Endothelial cell of umbilical vein (primary cell): ENCODE results near the gene MTFP1. TPM values are rescaled to one million over a fixed set of nuclear protein-coding genes. Genes with fewer than 3 reads are reported as not detected.

ENCODE experiments used
- BruUV-seq: library from RNA; stranded (reverse); fragments of 400-500 nt; replicated peaks from 2 replicates; lab custom pipeline; 2021; lab: Mats Ljungman, UMichigan
- CTCF ChIA-PET: fragments of 300-600, 350-600 bp; sonication (Branson Sonifier 250); formaldehyde crosslinking; loops from one replicate; lab custom pipeline; 2021; ENCODE audit warnings: antibody characterized with exemption, inconsistent platforms; lab: Charles Lee
- POLR2A ChIA-PET: fragments of 300-600, 350-600 bp; sonication (Branson Sonifier 250); formaldehyde crosslinking; loops from one replicate; lab custom pipeline; 2021; ENCODE audit warnings: antibody characterized with exemption, inconsistent platforms; lab: Charles Lee
- DNase-seq: peaks from one replicate; pipeline ENCODE4 v3.0.0-alpha.2; 2011; ENCODE audit warnings: low read depth, low spot score
- FAIRE-seq: peaks from 2 replicates; lab custom pipeline; 2011; peaks lifted over from hg19 to GRCh38; lab: Jason Lieb, UNC
- H2AFZ ChIP-seq: 2 replicates; pipeline ENCODE4 v1.6.0; 2012; ENCODE audit warnings: low read depth, low read length, control low read depth, inconsistent platforms
- H3K27ac ChIP-seq: 2 replicates; pipeline ENCODE4 v1.5.1; 2011; ENCODE audit warnings: low read depth, mild to moderate bottlenecking, control low read depth, low read length, moderate library complexity; ENCODE audit not compliant: insufficient read depth
- H3K27me3 ChIP-seq, 2 experiments: 2 replicates each; pipeline versions ENCODE4 v1.6.0 to v1.6.1; 2011; ENCODE audit warnings: low read length in 2 of 2, mixed read lengths in 1 of 2; ENCODE audit not compliant: control insufficient read depth in 2 of 2, insufficient read depth in 2 of 2
- H3K36me3 ChIP-seq, 2 experiments: 2 replicates in 1 of 2; 3 replicates in 1 of 2; pipeline ENCODE4 v1.5.1; 2011; ENCODE audit warnings: low read length in 2 of 2, mild to moderate bottlenecking in 1 of 2, moderate library complexity in 1 of 2; ENCODE audit not compliant: control insufficient read depth in 2 of 2, insufficient read depth in 2 of 2; ENCODE audit errors: extremely low read depth in 1 of 2
- H3K4me1 ChIP-seq: 3 replicates; pipeline ENCODE4 v1.5.1; 2011; ENCODE audit warnings: mild to moderate bottlenecking, low read length; ENCODE audit not compliant: control insufficient read depth, insufficient read depth; ENCODE audit errors: extremely low read depth
- H3K4me2 ChIP-seq: 2 replicates; pipeline ENCODE4 v1.6.1; 2011; ENCODE audit warnings: low read length, control low read depth, mixed read lengths; ENCODE audit not compliant: insufficient read depth
- H3K4me3 ChIP-seq, 3 experiments: fragments of 200-600 bp in 1 of 3; sonication (generic), shearing (Covaris generic) in 1 of 3; replicated peaks in 1 of 3; 2 replicates each; pipeline ENCODE4 v1.5.1; 2011 to 2016; ENCODE audit warnings: control low read depth in 3 of 3, low read length in 3 of 3, mild to moderate bottlenecking in 2 of 3, inconsistent platforms in 1 of 3, low read depth in 1 of 3, moderate library complexity in 1 of 3; ENCODE audit not compliant: insufficient read depth in 1 of 3
- H3K79me2 ChIP-seq: 2 replicates; pipeline ENCODE4 v1.6.0; 2012; ENCODE audit warnings: low read length, inconsistent platforms; ENCODE audit not compliant: control insufficient read depth, insufficient read depth
- H3K9ac ChIP-seq: replicated peaks from 2 replicates; pipeline ENCODE3; 2011; ENCODE audit warnings: low read length, control low read depth; ENCODE audit not compliant: insufficient read depth; ENCODE audit errors: extremely low read depth
- H3K9me1 ChIP-seq: replicated peaks from 3 replicates; pipeline ENCODE4 v1.6.0; 2011; ENCODE audit warnings: mild to moderate bottlenecking, low read length; ENCODE audit not compliant: control insufficient read depth, insufficient read depth; ENCODE audit errors: extremely low read depth
- H3K9me3 ChIP-seq: replicated peaks from 2 replicates; pipeline ENCODE4 v1.5.1; 2012; ENCODE audit warnings: low read length, inconsistent platforms; ENCODE audit not compliant: control insufficient read depth, insufficient read depth
- H4K20me1 ChIP-seq: replicated peaks from 2 replicates; pipeline ENCODE3; 2011; ENCODE audit warnings: mild to moderate bottlenecking, low read length; ENCODE audit not compliant: control insufficient read depth, insufficient read depth; ENCODE audit errors: extremely low read depth
- EZH2 ChIP-seq: IDR thresholded peaks from 2 replicates; pipeline ENCODE4 v1.6.1; 2012; ENCODE audit warnings: borderline replicate concordance, low read depth, mild to moderate bottlenecking, moderate library complexity, low read length, inconsistent platforms; ENCODE audit not compliant: severe bottlenecking
- FOS ChIP-seq: IDR thresholded peaks from 2 replicates; pipeline ENCODE4 v1.6.1; 2011; ENCODE audit warnings: mild to moderate bottlenecking, low read length, moderate library complexity, borderline replicate concordance; ENCODE audit not compliant: insufficient read depth
- GATA2 ChIP-seq: IDR thresholded peaks from 2 replicates; pipeline ENCODE4 v1.7.0; 2011; ENCODE audit warnings: low read depth, mild to moderate bottlenecking, moderate library complexity, mixed read lengths, low read length; ENCODE audit not compliant: insufficient read length, insufficient read depth
- JUN ChIP-seq: IDR thresholded peaks from 2 replicates; pipeline ENCODE4 v1.6.1; 2011; ENCODE audit warnings: borderline replicate concordance, low read depth; ENCODE audit not compliant: insufficient read length, insufficient read depth
- MYC ChIP-seq: IDR thresholded peaks from one replicate; pipeline ENCODE4 v1.6.1; 2011; ENCODE audit warnings: mild to moderate bottlenecking, low read depth, low read length
- POLR2A ChIP-seq: IDR thresholded peaks from 2 replicates; pipeline ENCODE4 v1.6.1; 2012; ENCODE audit warnings: low read depth, mild to moderate bottlenecking, control low read depth, low read length
- POLR2AphosphoS5 ChIP-seq: IDR thresholded peaks from 2 replicates; pipeline ENCODE4 v1.6.1; 2012; ENCODE audit warnings: low read depth, mild to moderate bottlenecking, control low read depth, low read length, moderate library complexity; ENCODE audit not compliant: insufficient read depth
- dilution Hi-C: fragments of 300-500 bp; cut with MboI; formaldehyde crosslinking; loops from one replicate; pipeline ENCODE4 v1.15.0; 2019; ENCODE audit warnings: low sequenced_read_pairs; ENCODE audit not compliant: extremely low pct_ligation_motif_present
- intact Hi-C: fragments of 100-400 bp; cut with micrococcal nuclease; formaldehyde crosslinking; loops from one replicate; pipeline ENCODE4 v1.10.0; 2022
- polyA plus RNA-seq, 4 experiments: library from polyadenylated mRNA; depleted of rRNA in 3 of 4; stranded (reverse) in 3 of 4; unstranded in 1 of 4; fragments of >200 nt; gene quantifications; 2 replicates each; pipeline versions ENCODE4 v1.2.1 to v1.2.3, GENCODE V29; 2011 to 2012; ENCODE audit warnings: missing spikeins in 1 of 4
- total RNA-seq: library from RNA; stranded (reverse); gene quantifications from 2 replicates; pipeline ENCODE4 v1.2.3, GENCODE V29; 2021
- TF ChIP-seq, protein P1 (sequence below), 2 donors: IDR thresholded peaks; 1 replicate in 1 of 2; 2 replicates in 1 of 2; pipeline ENCODE4 v1.5.1; 2011; ENCODE audit warnings: low read length in 2 of 2, mild to moderate bottlenecking in 2 of 2, moderate library complexity in 2 of 2, control low read depth in 1 of 2, inconsistent platforms in 1 of 2, low read depth in 1 of 2; ENCODE audit not compliant: insufficient read depth in 1 of 2; ENCODE audit errors: extremely low read depth in 1 of 2
- TF ChIP-seq, protein P2 (sequence below): IDR thresholded peaks from 2 replicates; pipeline ENCODE4 v1.6.1; 2011; ENCODE audit not compliant: insufficient read depth, insufficient read length

MTFP1 gene
- total and polyA plus RNA-seq, 2 donors (not counting 3 experiments of a cell fraction or from before 2014, with no cell fraction given) = 30.3 to 41.9 TPM

DNA sequence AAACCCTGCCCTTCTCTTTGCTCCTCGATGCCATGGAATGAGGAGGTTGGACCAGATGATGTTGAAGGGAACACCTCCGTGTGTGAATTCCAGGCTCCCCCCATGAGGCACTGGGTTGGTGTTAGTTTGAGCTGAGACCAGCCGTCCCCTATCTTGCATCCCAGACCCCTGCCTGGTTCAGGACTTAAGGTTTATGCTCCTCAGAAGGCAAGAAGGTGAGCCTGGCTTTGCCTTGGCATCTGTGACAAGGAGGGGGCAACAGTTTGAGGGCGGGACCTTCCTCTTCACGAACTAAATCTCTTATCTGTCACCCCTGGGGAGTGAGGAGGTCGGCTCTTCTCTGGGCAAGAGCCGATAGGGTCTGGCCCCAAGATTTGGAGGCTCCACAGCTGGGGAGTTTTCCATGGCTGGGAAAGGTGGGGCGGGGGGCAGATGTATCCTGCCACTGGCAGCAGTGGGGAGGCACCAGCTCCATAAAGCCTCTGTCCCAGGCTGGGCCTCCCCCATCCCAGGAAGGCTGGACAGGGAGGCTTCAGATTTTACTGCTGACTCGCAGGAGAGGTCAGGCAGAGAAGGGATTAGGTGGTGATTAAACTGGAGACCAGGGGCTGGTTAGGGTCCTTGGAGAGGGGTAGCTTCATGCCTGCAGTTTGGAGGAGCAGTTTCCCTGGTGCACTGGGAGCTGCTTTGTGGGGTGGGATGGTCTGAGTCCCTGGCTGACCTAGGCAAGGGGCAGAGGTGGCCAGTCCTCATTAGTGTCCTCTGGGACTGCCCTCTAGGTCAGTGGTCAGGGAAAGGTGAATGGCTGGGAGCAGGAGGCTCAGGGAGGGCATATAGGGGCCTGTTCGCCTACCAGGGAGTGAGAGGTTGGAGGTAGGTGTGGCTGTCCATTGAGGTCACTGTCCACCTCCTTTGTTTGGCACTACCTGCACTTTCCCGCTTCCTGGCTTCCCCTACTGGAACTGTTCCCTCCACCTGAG lies 27.6 kb upstream of the MTFP1 start:
- peak; percentile 20 for DNase-seq
- no peaks in the 10 kb centered on the region for H3K9me3 ChIP-seq
- peak; percentile 62 for FAIRE-seq
- CTCF ChIA-PET = interaction anchor here (0.7 to 5.2 kb wide), 10 partner anchors 9 to 110 kb away, joined by 3 to 52 read pairs (median 14); partner anchors contain the start of genes MTFP1 and RNF215
- peak overlapping the region; percentile 61 to 86 (median 79) for H3K4me3 ChIP-seq
- intact Hi-C loops = loop anchor here (1.0 kb wide), 2 partner anchors 22 to 28 kb away; no protein-coding TSS in a partner anchor
- TF ChIP-seq GATA2 (no peak), EZH2 (no peak), MYC (no peak), JUN (no peak), POLR2AphosphoS5 (no peak), POLR2A (no peak), FOS (no peak)
- TF ChIP-seq, protein P1, sequence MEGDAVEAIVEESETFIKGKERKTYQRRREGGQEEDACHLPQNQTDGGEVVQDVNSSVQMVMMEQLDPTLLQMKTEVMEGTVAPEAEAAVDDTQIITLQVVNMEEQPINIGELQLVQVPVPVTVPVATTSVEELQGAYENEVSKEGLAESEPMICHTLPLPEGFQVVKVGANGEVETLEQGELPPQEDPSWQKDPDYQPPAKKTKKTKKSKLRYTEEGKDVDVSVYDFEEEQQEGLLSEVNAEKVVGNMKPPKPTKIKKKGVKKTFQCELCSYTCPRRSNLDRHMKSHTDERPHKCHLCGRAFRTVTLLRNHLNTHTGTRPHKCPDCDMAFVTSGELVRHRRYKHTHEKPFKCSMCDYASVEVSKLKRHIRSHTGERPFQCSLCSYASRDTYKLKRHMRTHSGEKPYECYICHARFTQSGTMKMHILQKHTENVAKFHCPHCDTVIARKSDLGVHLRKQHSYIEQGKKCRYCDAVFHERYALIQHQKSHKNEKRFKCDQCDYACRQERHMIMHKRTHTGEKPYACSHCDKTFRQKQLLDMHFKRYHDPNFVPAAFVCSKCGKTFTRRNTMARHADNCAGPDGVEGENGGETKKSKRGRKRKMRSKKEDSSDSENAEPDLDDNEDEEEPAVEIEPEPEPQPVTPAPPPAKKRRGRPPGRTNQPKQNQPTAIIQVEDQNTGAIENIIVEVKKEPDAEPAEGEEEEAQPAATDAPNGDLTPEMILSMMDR (IDR thresholded peaks at IDR 0.05; ENCODE audit: extremely low read depth in 1 of 2, insufficient read depth in 1 of 2, low read depth in 1 of 2, low read length in 2 of 2) = no peak
- TF ChIP-seq, protein P2, sequence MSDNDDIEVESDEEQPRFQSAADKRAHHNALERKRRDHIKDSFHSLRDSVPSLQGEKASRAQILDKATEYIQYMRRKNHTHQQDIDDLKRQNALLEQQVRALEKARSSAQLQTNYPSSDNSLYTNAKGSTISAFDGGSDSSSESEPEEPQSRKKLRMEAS = no peak
- no peaks in the 10 kb centered on the region for H4K20me1 ChIP-seq
- peak overlapping the region; percentile 25 for H3K9ac ChIP-seq
- H3K9me1 ChIP-seq = no peaks in the 10 kb centered on the region
- POLR2A ChIA-PET = interaction anchor here (1.0 to 1.8 kb wide), 4 partner anchors 11 to 29 kb away, joined by 4 to 5 read pairs (median 5); no protein-coding TSS in a partner anchor
- H3K36me3 ChIP-seq = peaks cover 0 to 7% of the 10 kb centered on the region in 2 experiments
- H3K27me3 ChIP-seq = no peaks in the 10 kb centered on the region
- peaks cover 16% of the 10 kb centered on the region for H3K4me1 ChIP-seq
- no peak overlapping the region for H2AFZ ChIP-seq
- no TSS peak for BruUV-seq
- dilution Hi-C loops = no loop called here
- H3K27ac ChIP-seq = no peak overlapping the region
- peak overlapping the region; percentile 81 for H3K4me2 ChIP-seq
- peaks cover 39% of the 10 kb centered on the region for H3K79me2 ChIP-seq
